ENCODE measurements around the gene ZBTB14. TPM values are rescaled to one million over a fixed set of nuclear protein-coding genes. Genes with fewer than 3 reads are reported as not detected.

Gene ZBTB14
- total RNA-seq, 2 experiments from 2014 or later: 19.3 to 19.6 TPM

- H3K27me3 Mint-ChIP-seq: peaks cover 6% of the 10 kb centered on the region
These were observed 7.1 kb upstream of the ZBTB14 start for GRCh38 chr18:5302606-5303005.

GRCh38 chr18:5300476-5301010, 5.0 kb upstream of the ZBTB14 start:
- ChIA-PET CTCF (interaction anchor here (0.5 to 0.8 kb wide), 2 partner anchors 12 to 1529 kb away, joined by 3 read pairs; no protein-coding TSS in a partner anchor), POLR2A (no interaction called here)
- Mint-ChIP-seq H3K36me3 (peaks cover 2% of the 10 kb centered on the region), H3K9me3 (no peaks in the 10 kb centered on the region), H3K4me1 (ENCODE audit: low read depth) (peaks cover 9% of the 10 kb centered on the region), H3K27me3 (peaks cover 6% of the 10 kb centered on the region), H3K27ac (no peak overlapping the region), H3K4me3 (no peak overlapping the region)
- no peak for DNase-seq
- intact Hi-C loops (cut with micrococcal nuclease): no loop called here

More at GRCh38 chr18:5302606-5303005, 7.1 kb upstream of the ZBTB14 start:
- ChIA-PET CTCF (no interaction called here), POLR2A (no interaction called here)
- DNase-seq: no peak
- no peaks in the 10 kb centered on the region for H3K9me3 Mint-ChIP-seq
- H3K27ac Mint-ChIP-seq: no peak overlapping the region
- no peaks in the 10 kb centered on the region for H3K36me3 Mint-ChIP-seq
- no peak overlapping the region for H3K4me3 Mint-ChIP-seq
- peaks cover 2% of the 10 kb centered on the region for H3K4me1 Mint-ChIP-seq (ENCODE audit: low read depth)
- intact Hi-C loops (cut with micrococcal nuclease): no loop called here

- DNase-seq: no peak
- intact Hi-C loops (cut with micrococcal nuclease): loop anchor here (10.0 kb wide), 3 partner anchors 156 to 1844 kb away; partner anchors contain the start of genes TGIF1 and TMEM200C
- Mint-ChIP-seq H3K36me3 (peaks cover 2% of the 10 kb centered on the region), H3K9me3 (no peaks in the 10 kb centered on the region), H3K27me3 (peaks cover 6% of the 10 kb centered on the region), H3K27ac (no peak overlapping the region), H3K4me3 (no peak overlapping the region), H3K4me1 (ENCODE audit: low read depth) (peaks cover 19% of the 10 kb centered on the region)
- CTCF ChIA-PET: no interaction called here
- POLR2A ChIA-PET: no interaction called here
These were observed 2.8 kb upstream of the ZBTB14 start for GRCh38 chr18:5298156-5298852.

GRCh38 chr18:5297597-5297996, 2.1 kb upstream of the ZBTB14 start:
- Mint-ChIP-seq H3K4me1 (ENCODE audit: low read depth) (peaks cover 23% of the 10 kb centered on the region), H3K9me3 (no peaks in the 10 kb centered on the region), H3K27ac (no peak overlapping the region), H3K36me3 (peaks cover 2% of the 10 kb centered on the region), H3K27me3 (peaks cover 4% of the 10 kb centered on the region), H3K4me3 (no peak overlapping the region)
- intact Hi-C loops (cut with micrococcal nuclease): loop anchor here (10.0 kb wide), 3 partner anchors 157 to 1843 kb away; partner anchors contain the start of genes TGIF1 and TMEM200C
- CTCF ChIA-PET: no interaction called here
- DNase-seq: no peak
- POLR2A ChIA-PET: interaction anchor here (2.1 to 4.4 kb wide), 3 partner anchors 8 to 61 kb away, joined by 13 to 117 read pairs (median 18); no protein-coding TSS in a partner anchor

- intact Hi-C loops (cut with micrococcal nuclease): loop anchor here (1.0 to 10.0 kb wide), 5 partner anchors 13 to 1842 kb away; partner anchors contain the start of genes TGIF1 and TMEM200C
- peak; percentile 87 for DNase-seq
- ChIA-PET CTCF (interaction anchor here (1.4 to 1.7 kb wide), 3 partner anchors 12 to 61 kb away, joined by 3 to 12 read pairs (median 5); no protein-coding TSS in a partner anchor), POLR2A (interaction anchor here (0.8 to 4.4 kb wide), 4 partner anchors 8 to 122 kb away, joined by 3 to 117 read pairs (median 16); no protein-coding TSS in a partner anchor)
- Mint-ChIP-seq H3K27ac (peak overlapping the region; percentile 97), H3K9me3 (no peaks in the 10 kb centered on the region), H3K4me3 (peak overlapping the region; percentile 94), H3K36me3 (peaks cover 7% of the 10 kb centered on the region), H3K4me1 (ENCODE audit: low read depth) (peaks cover 23% of the 10 kb centered on the region), H3K27me3 (no peaks in the 10 kb centered on the region)
These were observed 1.3 kb upstream of the ZBTB14 start for GRCh38 chr18:5296706-5297320.

GRCh38 chr18:5295981-5296705, 617 bp upstream of the ZBTB14 start:
- intact Hi-C loops (cut with micrococcal nuclease): loop anchor here (1.0 to 10.0 kb wide), 5 partner anchors 14 to 1841 kb away; partner anchors contain the start of genes TGIF1 and TMEM200C
- Mint-ChIP-seq H3K27ac (peak overlapping the region; percentile 97), H3K27me3 (no peaks in the 10 kb centered on the region), H3K4me3 (peak overlapping the region; percentile 94), H3K9me3 (no peaks in the 10 kb centered on the region), H3K4me1 (ENCODE audit: low read depth) (peaks cover 23% of the 10 kb centered on the region), H3K36me3 (peaks cover 14% of the 10 kb centered on the region)
- ChIA-PET POLR2A (interaction anchor here (0.8 to 4.4 kb wide), 5 partner anchors 9 to 1845 kb away, joined by 3 to 117 read pairs (median 13); no protein-coding TSS in a partner anchor), CTCF (interaction anchor here (1.4 to 1.7 kb wide), 3 partner anchors 13 to 60 kb away, joined by 3 to 12 read pairs (median 5); no protein-coding TSS in a partner anchor)
- DNase-seq: peak; percentile 97

GRCh38 chr18:5294457-5295230, 882 bp downstream of the ZBTB14 start:
- intact Hi-C loops (cut with micrococcal nuclease): loop anchor here (10.0 kb wide), 3 partner anchors 160 to 1840 kb away; partner anchors contain the start of genes TGIF1 and TMEM200C
- peaks cover 25% of the 10 kb centered on the region for H3K4me1 Mint-ChIP-seq (ENCODE audit: low read depth)
- peak overlapping the region; percentile 92 for H3K27ac Mint-ChIP-seq
- H3K27me3 Mint-ChIP-seq: no peaks in the 10 kb centered on the region
- CTCF ChIA-PET: interaction anchor here (1.7 to 2.7 kb wide), 2 partner anchors 14 to 57 kb away, joined by 5 to 15 read pairs; no protein-coding TSS in a partner anchor
- H3K9me3 Mint-ChIP-seq: no peaks in the 10 kb centered on the region
- H3K4me3 Mint-ChIP-seq: peak overlapping the region; percentile 82
- POLR2A ChIA-PET: interaction anchor here (1.0 to 4.4 kb wide), 4 partner anchors 10 to 1844 kb away, joined by 3 to 117 read pairs (median 8); no protein-coding TSS in a partner anchor
- peaks cover 24% of the 10 kb centered on the region for H3K36me3 Mint-ChIP-seq
- DNase-seq: peak; percentile 80

- intact Hi-C loops (cut with micrococcal nuclease): loop anchor here (10.0 kb wide), 3 partner anchors 161 to 1839 kb away; partner anchors contain the start of genes TGIF1 and TMEM200C
- POLR2A ChIA-PET: interaction anchor here (1.9 to 4.4 kb wide), 2 partner anchors 11 to 57 kb away, joined by 10 to 117 read pairs; no protein-coding TSS in a partner anchor
- Mint-ChIP-seq H3K9me3 (no peaks in the 10 kb centered on the region), H3K36me3 (peaks cover 24% of the 10 kb centered on the region), H3K4me1 (ENCODE audit: low read depth) (peaks cover 25% of the 10 kb centered on the region), H3K27me3 (no peaks in the 10 kb centered on the region), H3K27ac (peak overlapping the region; percentile 92), H3K4me3 (peak overlapping the region; percentile 82)
- CTCF ChIA-PET: interaction anchor here (2.7 kb wide), 1 partner anchor 56 kb away, joined by 15 read pairs; no protein-coding TSS in a partner anchor
- DNase-seq: no peak
These were observed 1.4 kb downstream of the ZBTB14 start for GRCh38 chr18:5294113-5294456.

- no peak for DNase-seq
- intact Hi-C loops (cut with micrococcal nuclease): no loop called here
- ChIA-PET CTCF (interaction anchor here (0.7 kb wide), 1 partner anchor 51 kb away, joined by 3 read pairs; no protein-coding TSS in a partner anchor), POLR2A (no interaction called here)
- Mint-ChIP-seq H3K4me3 (no peak overlapping the region), H3K36me3 (peaks cover 30% of the 10 kb centered on the region), H3K27ac (no peak overlapping the region), H3K4me1 (ENCODE audit: low read depth) (peaks cover 19% of the 10 kb centered on the region), H3K9me3 (no peaks in the 10 kb centered on the region), H3K27me3 (no peaks in the 10 kb centered on the region)
These were observed 7.0 kb downstream of the ZBTB14 start for GRCh38 chr18:5288517-5288935.

- Mint-ChIP-seq H3K4me1 (ENCODE audit: low read depth) (peaks cover 16% of the 10 kb centered on the region), H3K9me3 (no peaks in the 10 kb centered on the region), H3K36me3 (peaks cover 30% of the 10 kb centered on the region), H3K4me3 (no peak overlapping the region), H3K27me3 (no peaks in the 10 kb centered on the region), H3K27ac (no peak overlapping the region)
- intact Hi-C loops (cut with micrococcal nuclease): no loop called here
- no peak for DNase-seq
- ChIA-PET CTCF (no interaction called here), POLR2A (no interaction called here)
These were observed 7.7 kb downstream of the ZBTB14 start for GRCh38 chr18:5287854-5288253.

- Mint-ChIP-seq H3K4me1 (ENCODE audit: low read depth) (peaks cover 19% of the 10 kb centered on the region), H3K27ac (no peak overlapping the region), H3K27me3 (no peaks in the 10 kb centered on the region), H3K9me3 (no peaks in the 10 kb centered on the region), H3K36me3 (peaks cover 23% of the 10 kb centered on the region), H3K4me3 (no peak overlapping the region)
- CTCF ChIA-PET: no interaction called here
- intact Hi-C loops (cut with micrococcal nuclease): no loop called here
- POLR2A ChIA-PET: no interaction called here
- DNase-seq: no peak
These were observed 9.0 kb downstream of the ZBTB14 start for GRCh38 chr18:5286525-5286924.
